KG1 (cell line): Measurements from ENCODE around the gene SLC15A3.

Source experiments
- DNase-seq: peaks from one replicate; lab custom pipeline; 2025; lab: John Stamatoyannopoulos, UW

Gene SLC15A3

GRCh38 chr11:60945295-60945667, 6.7 kb downstream of the SLC15A3 start:
- DNase-seq, result no peak

GRCh38 chr11:60944490-60945294, 7.3 kb downstream of the SLC15A3 start:
- DNase-seq, result no peak

GRCh38 chr11:60942970-60943565, 8.9 kb downstream of the SLC15A3 start:
- DNase-seq, result no peak

- DNase-seq, result no peak
These were observed 9.8 kb downstream of the SLC15A3 start for GRCh38 chr11:60942219-60942618.

- no peak for DNase-seq
These were observed 10.4 kb downstream of the SLC15A3 start for GRCh38 chr11:60941371-60942119.

GRCh38 chr11:60939855-60940254, 12.1 kb downstream of the SLC15A3 start:
- no peak for DNase-seq

GRCh38 chr11:60939301-60939700, 12.7 kb downstream of the SLC15A3 start:
- DNase-seq, result no peak

GRCh38 chr11:60938500-60938899, 13.5 kb downstream of the SLC15A3 start:
- no peak for DNase-seq

GRCh38 chr11:60937811-60938210, 14.2 kb downstream of the SLC15A3 start:
- DNase-seq, result no peak

GRCh38 chr11:60937144-60937527, 14.8 kb downstream of the SLC15A3 start:
- no peak for DNase-seq

- no peak for DNase-seq
These were observed 15.4 kb downstream of the SLC15A3 start for GRCh38 chr11:60936467-60937143.

- DNase-seq, result no peak
These were observed 16.1 kb downstream of the SLC15A3 start for GRCh38 chr11:60935676-60936442.

GRCh38 chr11:60934790-60935605, 17.0 kb downstream of the SLC15A3 start:
- DNase-seq, result no peak

GRCh38 chr11:60934124-60934789, 17.7 kb downstream of the SLC15A3 start:
- no peak for DNase-seq

- no peak for DNase-seq
These were observed 18.4 kb downstream of the SLC15A3 start for GRCh38 chr11:60933416-60934123.

GRCh38 chr11:60932605-60933356, 19.2 kb downstream of the SLC15A3 start:
- DNase-seq, result no peak

- no peak for DNase-seq
These were observed 20.1 kb downstream of the SLC15A3 start for GRCh38 chr11:60931917-60932316.

- no peak for DNase-seq
These were observed 21.6 kb downstream of the SLC15A3 start for GRCh38 chr11:60930394-60930793.

GRCh38 chr11:60929764-60930163, 22.2 kb downstream of the SLC15A3 start:
- DNase-seq, result no peak
